ENCODE data around the gene MYH9.

- no peak for TF ChIP-seq CTCF (IDR thresholded peaks at IDR 0.05)
- TF ChIP-seq POLR2A (IDR thresholded peaks at IDR 0.05; ENCODE audit: low read depth): no peak
Measured at GRCh38 chr22:36386900-36387708, 663 bp downstream of the MYH9 start.

All from esophagus muscularis mucosa (tissue), 3 donors.